Measurements from ENCODE around the gene CD300LD. TPM values are rescaled to one million over a fixed set of nuclear protein-coding genes. Genes with fewer than 3 reads are reported as not detected.

The CD300LD gene
- total RNA-seq, 1 experiment from 2014 or later: not detected

DNA sequence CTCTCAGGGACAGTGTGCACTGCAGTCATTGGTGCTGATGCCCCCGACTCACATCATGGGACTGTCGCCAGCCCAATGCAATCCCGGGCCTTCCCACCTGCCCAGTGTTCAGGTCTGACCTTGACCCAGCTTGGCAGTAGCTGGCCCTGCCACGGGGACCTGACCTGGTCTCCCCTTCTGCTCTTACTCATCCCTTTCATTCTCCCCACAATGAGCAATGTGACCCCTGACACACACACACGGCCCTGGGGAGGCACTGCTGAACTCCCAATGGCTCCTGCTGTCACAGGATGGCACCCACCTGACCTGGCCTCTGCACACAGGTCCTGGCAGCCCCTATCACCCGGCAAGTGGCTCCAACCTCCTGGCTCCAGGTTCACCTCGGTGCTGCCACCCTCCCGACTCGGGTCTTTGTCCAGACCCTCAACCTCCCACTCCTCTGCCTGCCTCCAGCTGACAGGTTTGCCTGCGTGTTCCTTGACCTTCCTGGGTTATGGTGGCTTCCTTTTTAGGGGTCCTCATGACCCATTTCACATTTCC is 52.7 kb downstream of the CD300LD start:
- DNase-seq: no peak
- no peak overlapping the region for H3K27ac ChIP-seq
- POLR2A ChIA-PET (ENCODE audit: unreplicated experiment): no interaction called here
- H3K9me2 ChIP-seq (ENCODE audit: insufficient read depth): no peaks in the 10 kb centered on the region
- H3K4me2 ChIP-seq: no peak overlapping the region
- no peaks in the 10 kb centered on the region for H3K9me3 ChIP-seq (ENCODE audit: insufficient read depth, low read depth)
- BruUV-seq (replicated peaks): no TSS peak
- TF ChIP-seq EZH2 (IDR thresholded peaks at IDR 0.05; ENCODE audit: low read depth): no peak
- TF ChIP-seq, protein P1, sequence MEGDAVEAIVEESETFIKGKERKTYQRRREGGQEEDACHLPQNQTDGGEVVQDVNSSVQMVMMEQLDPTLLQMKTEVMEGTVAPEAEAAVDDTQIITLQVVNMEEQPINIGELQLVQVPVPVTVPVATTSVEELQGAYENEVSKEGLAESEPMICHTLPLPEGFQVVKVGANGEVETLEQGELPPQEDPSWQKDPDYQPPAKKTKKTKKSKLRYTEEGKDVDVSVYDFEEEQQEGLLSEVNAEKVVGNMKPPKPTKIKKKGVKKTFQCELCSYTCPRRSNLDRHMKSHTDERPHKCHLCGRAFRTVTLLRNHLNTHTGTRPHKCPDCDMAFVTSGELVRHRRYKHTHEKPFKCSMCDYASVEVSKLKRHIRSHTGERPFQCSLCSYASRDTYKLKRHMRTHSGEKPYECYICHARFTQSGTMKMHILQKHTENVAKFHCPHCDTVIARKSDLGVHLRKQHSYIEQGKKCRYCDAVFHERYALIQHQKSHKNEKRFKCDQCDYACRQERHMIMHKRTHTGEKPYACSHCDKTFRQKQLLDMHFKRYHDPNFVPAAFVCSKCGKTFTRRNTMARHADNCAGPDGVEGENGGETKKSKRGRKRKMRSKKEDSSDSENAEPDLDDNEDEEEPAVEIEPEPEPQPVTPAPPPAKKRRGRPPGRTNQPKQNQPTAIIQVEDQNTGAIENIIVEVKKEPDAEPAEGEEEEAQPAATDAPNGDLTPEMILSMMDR (conservative IDR thresholded peaks at IDR 0.05): no peak
- no peak overlapping the region for H3K4me3 ChIP-seq
- H3K79me2 ChIP-seq (ENCODE audit: low read depth): no peaks in the 10 kb centered on the region
- H3K36me3 ChIP-seq (ENCODE audit: low read depth): no peaks in the 10 kb centered on the region
- no peaks in the 10 kb centered on the region for H3K4me1 ChIP-seq (replicated peaks; ENCODE audit: insufficient read depth)
- H3F3A ChIP-seq (ENCODE audit: insufficient read depth, low read depth): no peaks in the 10 kb centered on the region
- peaks cover 99% of the 10 kb centered on the region for H3K27me3 ChIP-seq (ENCODE audit: insufficient read depth, low read depth)
- intact Hi-C loops (cut with micrococcal nuclease; ENCODE audit: unreplicated experiment): no loop called here
- no peak overlapping the region for H2AFZ ChIP-seq
- H4K20me1 ChIP-seq (ENCODE audit: insufficient read depth): no peaks in the 10 kb centered on the region
- CTCF ChIA-PET: no interaction called here

DNA sequence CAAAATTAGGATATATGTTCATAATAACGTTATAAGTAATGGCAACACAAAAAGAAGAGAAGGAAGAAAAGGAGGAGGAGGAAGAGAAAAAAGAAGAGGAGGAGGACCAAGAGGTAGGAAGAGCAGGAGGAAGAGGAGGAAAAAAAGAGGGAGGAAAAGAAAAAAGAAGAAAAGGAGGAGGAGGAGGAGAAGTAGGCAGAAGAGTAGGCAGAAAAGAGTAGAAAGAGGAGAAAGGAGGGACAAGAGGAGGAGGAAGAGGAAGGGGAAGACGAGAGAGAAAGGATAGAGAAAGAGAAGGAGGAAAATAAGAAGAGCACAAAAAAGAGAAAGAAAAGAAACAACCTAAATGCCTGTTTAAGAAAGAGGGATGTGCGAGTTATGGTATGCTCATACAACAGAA is 55.2 kb downstream of the CD300LD start:
- no peak for DNase-seq
- no peaks in the 10 kb centered on the region for H3F3A ChIP-seq (ENCODE audit: insufficient read depth, low read depth)
- POLR2A ChIA-PET (ENCODE audit: unreplicated experiment): no interaction called here
- BruUV-seq (replicated peaks): no TSS peak
- no peak overlapping the region for H3K4me2 ChIP-seq
- no peaks in the 10 kb centered on the region for H3K4me1 ChIP-seq (replicated peaks; ENCODE audit: insufficient read depth)
- H3K4me3 ChIP-seq: no peak overlapping the region
- no peak for TF ChIP-seq EZH2 (IDR thresholded peaks at IDR 0.05; ENCODE audit: low read depth)
- TF ChIP-seq, protein P1 (conservative IDR thresholded peaks at IDR 0.05): no peak
- no peak overlapping the region for H3K27ac ChIP-seq
- H3K9me2 ChIP-seq (ENCODE audit: insufficient read depth): no peaks in the 10 kb centered on the region
- no peaks in the 10 kb centered on the region for H4K20me1 ChIP-seq (ENCODE audit: insufficient read depth)
- CTCF ChIA-PET: no interaction called here
- H3K79me2 ChIP-seq (ENCODE audit: low read depth): no peaks in the 10 kb centered on the region
- peaks cover 97% of the 10 kb centered on the region for H3K27me3 ChIP-seq (ENCODE audit: insufficient read depth, low read depth)
- H3K9me3 ChIP-seq (ENCODE audit: insufficient read depth, low read depth): no peaks in the 10 kb centered on the region
- H2AFZ ChIP-seq: no peak overlapping the region
- intact Hi-C loops (cut with micrococcal nuclease; ENCODE audit: unreplicated experiment): no loop called here
- H3K36me3 ChIP-seq (ENCODE audit: low read depth): no peaks in the 10 kb centered on the region

DNA sequence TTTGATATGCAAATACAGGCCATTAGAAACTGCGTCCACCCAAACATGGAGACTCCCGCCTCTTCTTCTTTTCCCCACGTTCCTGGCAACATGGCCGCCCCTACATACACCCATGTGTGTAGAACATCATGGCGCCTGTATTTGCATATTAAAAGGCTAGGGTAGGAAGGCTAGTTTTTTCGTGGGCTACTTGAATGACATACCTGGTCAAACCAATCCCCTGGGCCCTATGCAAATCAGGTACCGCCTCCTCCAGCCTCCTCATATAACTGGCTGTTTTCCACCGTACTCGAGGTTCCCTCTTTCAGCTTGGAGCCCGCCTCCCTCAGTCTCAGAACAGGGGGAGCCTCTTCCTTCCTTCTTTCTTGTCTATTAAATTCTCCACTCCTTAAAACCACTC is 60.0 kb downstream of the CD300LD start:
- BruUV-seq (replicated peaks): no TSS peak
- Histone ChIP-seq H3K79me2 (ENCODE audit: low read depth) (no peaks in the 10 kb centered on the region), H3K9me3 (ENCODE audit: insufficient read depth, low read depth) (no peaks in the 10 kb centered on the region), H3F3A (ENCODE audit: insufficient read depth, low read depth) (no peaks in the 10 kb centered on the region), H3K4me3 (no peak overlapping the region), H3K36me3 (ENCODE audit: low read depth) (no peaks in the 10 kb centered on the region), H3K27me3 (ENCODE audit: insufficient read depth, low read depth) (peaks cover 95% of the 10 kb centered on the region), H3K4me1 (replicated peaks; ENCODE audit: insufficient read depth) (no peaks in the 10 kb centered on the region), H3K9me2 (ENCODE audit: insufficient read depth) (no peaks in the 10 kb centered on the region), H3K27ac (no peak overlapping the region), H2AFZ (no peak overlapping the region), H4K20me1 (ENCODE audit: insufficient read depth) (no peaks in the 10 kb centered on the region), H3K4me2 (no peak overlapping the region)
- TF ChIP-seq, protein P1 (conservative IDR thresholded peaks at IDR 0.05): no peak
- TF ChIP-seq EZH2 (IDR thresholded peaks at IDR 0.05; ENCODE audit: low read depth): no peak
- CTCF ChIA-PET: no interaction called here
- POLR2A ChIA-PET (ENCODE audit: unreplicated experiment): interaction anchor here (0.7 kb wide), 1 partner anchor 25 kb away, joined by 4 read pairs; no protein-coding TSS in a partner anchor
- intact Hi-C loops (cut with micrococcal nuclease; ENCODE audit: unreplicated experiment): no loop called here
- no peak for DNase-seq
